COLO668 (cell line): ENCODE results near the gene KCNK6.
A peak's percentile ranks its signal among the peaks of the same experiment; 100 is the strongest.
"Not testable (repeated sequence)": the region's sequence is repeated elsewhere in the genome, so short reads cannot be mapped to it uniquely, and the experiment has no call there.

Experiments
- DNase-seq: peaks from one replicate; lab custom pipeline; 2025; ENCODE audit not compliant: unreplicated experiment; lab: John Stamatoyannopoulos, UW

KCNK6 gene

GRCh38 chr19:38360839-38361631, 41.4 kb downstream of the KCNK6 start:
- no peak for DNase-seq

GRCh38 chr19:38361633-38362075, 42.0 kb downstream of the KCNK6 start:
- DNase-seq: peak; percentile 82

- DNase-seq: peak; percentile 69
Measured at GRCh38 chr19:38362076-38362945, 42.7 kb downstream of the KCNK6 start.

DNA sequence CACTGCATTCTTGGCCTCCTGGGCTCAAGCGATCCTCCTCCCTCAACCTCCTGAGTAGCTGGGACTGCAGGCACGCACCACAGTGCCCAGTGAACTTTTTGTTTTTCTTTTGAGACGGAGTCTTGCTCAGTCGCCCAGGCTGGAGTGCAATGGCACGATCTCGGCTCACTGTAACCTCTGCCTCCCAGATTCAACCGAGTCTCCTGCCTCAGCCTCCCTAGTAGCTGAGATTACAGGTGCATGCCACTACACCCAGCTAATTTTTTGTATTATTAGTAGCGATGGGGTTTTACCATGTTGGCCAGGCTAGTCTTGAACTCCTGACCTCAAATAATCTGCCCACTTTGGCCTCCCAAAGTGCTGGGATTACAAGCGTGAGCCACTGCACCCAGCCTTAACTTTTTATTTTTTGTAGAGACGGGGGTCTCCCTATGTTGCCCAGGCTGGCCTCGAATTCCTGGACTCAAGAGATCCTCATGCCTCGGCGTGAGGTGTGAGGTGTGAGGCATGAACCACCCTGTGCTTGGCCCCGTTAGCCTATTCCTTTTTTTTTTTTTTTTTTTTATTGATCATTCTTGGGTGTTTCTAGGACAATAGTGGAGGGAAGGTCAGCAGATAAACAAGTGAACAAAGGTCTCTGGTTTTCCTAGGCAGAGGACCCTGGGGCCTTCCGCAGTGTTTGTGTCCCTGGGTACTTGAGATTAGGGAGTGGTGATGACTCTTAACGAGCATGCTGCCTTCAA, 43.5 kb downstream of the KCNK6 start:
- not testable (repeated sequence) for DNase-seq

- DNase-seq: no peak
Measured at GRCh38 chr19:38367041-38367440, 47.4 kb downstream of the KCNK6 start.

- DNase-seq: no peak
Measured at GRCh38 chr19:38369584-38369983, 49.9 kb downstream of the KCNK6 start.

GRCh38 chr19:38370299-38370698, 50.7 kb downstream of the KCNK6 start:
- no peak for DNase-seq

DNA sequence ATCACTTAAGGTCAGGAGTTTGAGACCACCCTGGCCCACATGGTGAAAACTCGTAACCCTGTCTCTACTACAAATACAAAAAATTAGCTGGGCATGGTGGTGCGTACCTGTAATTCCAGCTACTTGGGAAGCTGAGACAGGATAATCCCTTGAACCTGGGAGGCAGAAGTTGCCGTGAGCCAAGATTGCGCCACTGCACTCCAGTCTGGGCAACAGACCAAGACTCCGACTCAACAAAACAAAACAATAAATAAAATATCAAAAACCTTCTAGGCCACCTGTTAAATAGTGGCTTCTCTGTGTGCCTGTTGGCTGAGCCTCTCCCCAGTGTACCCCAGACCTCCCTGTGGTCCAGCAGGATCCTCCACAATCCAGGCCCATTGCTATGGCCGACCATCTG, 51.4 kb downstream of the KCNK6 start:
- no peak for DNase-seq

DNA sequence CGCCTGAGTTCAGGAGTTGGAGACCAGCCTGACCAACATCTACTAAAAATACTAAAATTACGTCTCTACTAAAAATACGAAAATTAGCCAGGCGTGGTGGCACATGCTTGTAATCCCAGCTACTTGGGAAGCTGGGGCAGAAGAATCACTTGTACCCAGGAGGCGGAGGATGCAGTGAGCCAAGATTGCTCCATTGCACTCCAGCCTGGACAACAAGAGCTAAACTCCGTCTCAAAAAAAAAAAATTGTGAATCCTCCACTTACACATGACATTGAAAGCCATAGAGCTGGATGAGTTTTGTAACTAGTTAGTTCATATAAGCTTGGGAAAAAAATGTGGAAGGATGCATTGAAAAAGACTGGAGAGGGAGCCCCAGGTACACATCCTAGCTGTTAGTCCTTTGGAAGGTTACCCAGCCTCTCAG, 54.3 kb downstream of the KCNK6 start:
- no peak for DNase-seq

DNA sequence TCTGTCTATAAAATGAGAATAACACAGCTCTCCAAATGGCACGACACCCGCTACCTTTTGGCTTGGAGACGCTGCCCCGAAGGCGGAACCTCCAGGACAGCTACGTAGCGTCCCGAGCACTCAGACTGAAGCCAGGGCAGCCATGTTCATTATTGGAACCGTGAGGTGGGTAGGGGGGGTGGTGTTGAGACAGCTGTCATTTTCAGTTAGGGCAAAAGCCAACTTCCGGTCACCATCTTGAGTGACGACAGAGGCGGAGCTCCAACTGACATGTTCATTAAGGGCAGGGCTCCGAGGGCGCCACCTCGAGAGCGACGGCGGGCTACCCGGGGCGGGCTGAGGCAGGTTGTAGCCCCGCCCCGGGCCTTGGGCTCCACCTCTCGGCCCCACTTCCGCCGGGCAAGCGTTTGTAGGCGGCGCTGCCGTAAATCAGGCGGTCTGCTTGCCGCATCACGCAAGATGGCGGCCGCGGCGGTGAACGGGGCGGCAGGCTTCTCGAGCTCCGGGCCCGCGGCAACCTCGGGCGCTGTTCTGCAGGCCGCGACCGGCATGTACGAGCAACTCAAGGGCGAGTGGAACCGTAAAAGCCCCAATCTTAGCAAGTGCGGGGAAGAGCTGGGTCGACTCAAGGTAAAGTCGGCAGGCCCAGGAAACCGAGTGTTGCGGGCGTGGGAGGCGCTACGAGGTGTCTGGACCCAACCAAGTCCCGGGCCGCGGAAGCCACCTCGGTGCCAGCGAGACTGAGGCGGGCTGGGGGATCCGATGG, 54.9 kb downstream of the KCNK6 start, which contains the start of gene PSMD8:
PSMD8 (plus strand) TSS at position 240 of the 766 bp plus-strand sequence; CDS start at position 271, 31 bp downstream.
- peak; percentile 98 for DNase-seq

DNA sequence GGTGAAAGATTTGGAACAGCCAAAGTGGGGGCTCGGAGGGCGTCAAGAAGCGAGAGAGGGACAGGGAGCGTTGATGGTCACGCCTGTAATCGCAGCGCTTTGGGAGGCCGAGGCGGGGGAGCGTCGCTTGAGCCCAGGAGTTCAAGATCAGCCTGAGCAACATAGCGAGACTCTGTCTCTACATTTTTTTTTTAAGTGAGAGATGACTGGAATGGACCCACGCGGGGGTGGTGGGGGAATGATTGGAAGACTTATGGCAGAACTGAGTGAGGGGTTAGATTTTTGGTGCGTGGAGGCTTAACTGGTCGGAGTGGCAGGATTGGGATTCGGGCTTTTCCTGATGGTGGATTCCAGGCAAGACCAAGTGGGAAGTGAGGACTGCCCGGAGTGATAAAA, 55.5 kb downstream of the KCNK6 start:
- DNase-seq: no peak

- DNase-seq: no peak
Measured at GRCh38 chr19:38375748-38376147, 56.1 kb downstream of the KCNK6 start.

DNA sequence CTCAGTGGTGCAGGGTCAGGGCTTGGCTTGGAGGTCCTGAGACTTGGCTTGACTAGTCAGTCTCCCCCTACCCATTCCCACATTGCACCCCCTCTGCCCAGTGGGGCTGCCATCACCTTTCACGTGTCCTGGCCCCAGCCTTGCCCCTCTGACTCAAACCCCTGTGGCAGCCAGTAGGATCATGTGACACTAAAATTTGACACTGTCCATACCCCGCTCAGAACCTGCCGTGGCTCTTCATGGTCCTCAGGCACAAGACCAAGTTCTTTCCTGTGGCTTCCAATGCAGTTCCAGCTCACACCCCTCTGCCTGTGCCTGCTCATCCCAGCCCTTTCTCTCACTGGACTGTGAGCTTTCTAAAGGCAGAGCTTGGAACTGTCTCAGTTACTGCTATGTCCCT, 56.9 kb downstream of the KCNK6 start:
- no peak for DNase-seq

- no peak for DNase-seq
Measured at GRCh38 chr19:38377052-38377451, 57.4 kb downstream of the KCNK6 start.

- no peak for DNase-seq
Measured at GRCh38 chr19:38378866-38379265, 59.2 kb downstream of the KCNK6 start.

DNA sequence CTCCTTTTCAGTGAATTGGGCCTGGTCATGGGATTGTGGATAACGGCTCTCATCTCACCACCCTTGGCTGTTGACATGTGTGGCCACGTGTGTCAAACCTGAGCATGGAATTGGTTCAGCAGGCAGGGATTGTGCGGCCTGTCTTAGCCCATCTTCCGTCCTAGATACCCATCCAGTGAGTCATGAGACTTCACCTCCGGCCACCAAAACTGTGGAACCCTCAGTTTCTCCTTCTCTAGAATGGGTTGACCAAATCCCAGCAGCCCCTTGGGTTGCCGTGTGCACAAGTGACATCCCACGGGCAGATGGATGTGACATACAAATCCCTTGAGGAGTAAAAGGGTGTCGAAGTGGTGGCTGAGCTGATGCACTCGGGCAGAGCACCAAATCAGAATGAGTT, 61.5 kb downstream of the KCNK6 start:
- DNase-seq: no peak
